ENCODE measurements around the gene PPP3R2. TPM values are rescaled to one million over a fixed set of nuclear protein-coding genes. Genes with fewer than 3 reads are reported as not detected.
"Not testable (repeated sequence)": the region's sequence is repeated elsewhere in the genome, so short reads cannot be mapped to it uniquely, and the experiment has no call there.

The PPP3R2 gene
- polyA plus RNA-seq, 4 donors: 0.04 to 0.17 (median 0.08) TPM

- DNase-seq (ENCODE audit: low read depth in 4 of 4, low spot score in 3 of 4): no peak
Observed at GRCh38 chr9:101590901-101591300, 3.9 kb downstream of the PPP3R2 start.

GRCh38 chr9:101590074-101590473 is 4.7 kb downstream of the PPP3R2 start:
- not testable (repeated sequence) for DNase-seq (ENCODE audit: low read depth in 4 of 4, low spot score in 3 of 4)

- no peak for DNase-seq (ENCODE audit: low read depth in 4 of 4, low spot score in 3 of 4)
Observed at GRCh38 chr9:101587332-101588043, 7.3 kb downstream of the PPP3R2 start.

- no peak for DNase-seq (ENCODE audit: low read depth in 4 of 4, low spot score in 3 of 4)
Observed at GRCh38 chr9:101586651-101587050, 8.1 kb downstream of the PPP3R2 start.

- DNase-seq (ENCODE audit: low read depth in 4 of 4, low spot score in 3 of 4): no peak
Observed at GRCh38 chr9:101585740-101586139, 9.0 kb downstream of the PPP3R2 start.

- no peak for DNase-seq (ENCODE audit: low read depth in 4 of 4, low spot score in 3 of 4)
Observed at GRCh38 chr9:101582553-101582952, 12.2 kb downstream of the PPP3R2 start.

GRCh38 chr9:101579711-101580545 is 14.8 kb downstream of the PPP3R2 start:
- DNase-seq (ENCODE audit: low read depth in 4 of 4, low spot score in 3 of 4): no peak

- no peak for DNase-seq (ENCODE audit: low read depth in 4 of 4, low spot score in 3 of 4)
Observed at GRCh38 chr9:101578378-101578777, 16.4 kb downstream of the PPP3R2 start.

GRCh38 chr9:101574731-101575333 is 19.9 kb downstream of the PPP3R2 start:
- no peak for DNase-seq (ENCODE audit: low read depth in 4 of 4, low spot score in 3 of 4)

GRCh38 chr9:101572316-101572715 is 22.5 kb downstream of the PPP3R2 start:
- no peak for DNase-seq (ENCODE audit: low read depth in 4 of 4, low spot score in 3 of 4)

- no peak for DNase-seq (ENCODE audit: low read depth in 4 of 4, low spot score in 3 of 4)
Observed at GRCh38 chr9:101571114-101571513, 23.7 kb downstream of the PPP3R2 start.

GRCh38 chr9:101569741-101570501 is 24.8 kb downstream of the PPP3R2 start:
- DNase-seq (ENCODE audit: low read depth in 4 of 4, low spot score in 3 of 4): no peak

- no peak for DNase-seq (ENCODE audit: low read depth in 4 of 4, low spot score in 3 of 4)
Observed at GRCh38 chr9:101567725-101568350, 26.9 kb downstream of the PPP3R2 start.

- DNase-seq (ENCODE audit: low read depth in 4 of 4, low spot score in 3 of 4): no peak
Observed at GRCh38 chr9:101566904-101567724, 27.7 kb downstream of the PPP3R2 start.

- DNase-seq (ENCODE audit: low read depth in 4 of 4, low spot score in 3 of 4): no peak
Observed at GRCh38 chr9:101564252-101564651, 30.5 kb downstream of the PPP3R2 start.

GRCh38 chr9:101562966-101563365 is 31.8 kb downstream of the PPP3R2 start:
- DNase-seq (ENCODE audit: low read depth in 4 of 4, low spot score in 3 of 4): no peak

GRCh38 chr9:101561740-101562139 is 33.0 kb downstream of the PPP3R2 start:
- no peak for DNase-seq (ENCODE audit: low read depth in 4 of 4, low spot score in 3 of 4)

GRCh38 chr9:101549472-101550098 is 45.2 kb downstream of the PPP3R2 start:
- DNase-seq (ENCODE audit: low read depth in 4 of 4, low spot score in 3 of 4): not testable (repeated sequence)

All from left renal pelvis (tissue), 4 donors.